Epithelial cell of proximal tubule (primary cell): Measurements from ENCODE around the gene PUS1. TPM values are rescaled to one million over a fixed set of nuclear protein-coding genes. Genes with fewer than 3 reads are reported as not detected.

ENCODE experiments used
- DNase-seq: peaks from one replicate; pipeline ENCODE4 v3.0.0-alpha.2; 2011; ENCODE audit warnings: low read depth
- H3K4me3 ChIP-seq: 2 replicates; pipeline ENCODE4 v1.5.1; 2011; ENCODE audit warnings: low read depth, mild to moderate bottlenecking, low read length
- total RNA-seq: library from RNA; depleted of rRNA; stranded (reverse); fragments of >200 nt; gene quantifications from 2 replicates; pipeline ENCODE4 v1.2.3, GENCODE V29; 2015
- TF ChIP-seq, protein P1 (sequence below): conservative IDR thresholded peaks from 2 replicates; pipeline ENCODE4 v1.5.1; 2012; ENCODE audit warnings: low read depth, mild to moderate bottlenecking, low read length

PUS1 gene
- total RNA-seq, 1 donor from 2014 or later: 17.1 TPM

- TF ChIP-seq, protein P1, sequence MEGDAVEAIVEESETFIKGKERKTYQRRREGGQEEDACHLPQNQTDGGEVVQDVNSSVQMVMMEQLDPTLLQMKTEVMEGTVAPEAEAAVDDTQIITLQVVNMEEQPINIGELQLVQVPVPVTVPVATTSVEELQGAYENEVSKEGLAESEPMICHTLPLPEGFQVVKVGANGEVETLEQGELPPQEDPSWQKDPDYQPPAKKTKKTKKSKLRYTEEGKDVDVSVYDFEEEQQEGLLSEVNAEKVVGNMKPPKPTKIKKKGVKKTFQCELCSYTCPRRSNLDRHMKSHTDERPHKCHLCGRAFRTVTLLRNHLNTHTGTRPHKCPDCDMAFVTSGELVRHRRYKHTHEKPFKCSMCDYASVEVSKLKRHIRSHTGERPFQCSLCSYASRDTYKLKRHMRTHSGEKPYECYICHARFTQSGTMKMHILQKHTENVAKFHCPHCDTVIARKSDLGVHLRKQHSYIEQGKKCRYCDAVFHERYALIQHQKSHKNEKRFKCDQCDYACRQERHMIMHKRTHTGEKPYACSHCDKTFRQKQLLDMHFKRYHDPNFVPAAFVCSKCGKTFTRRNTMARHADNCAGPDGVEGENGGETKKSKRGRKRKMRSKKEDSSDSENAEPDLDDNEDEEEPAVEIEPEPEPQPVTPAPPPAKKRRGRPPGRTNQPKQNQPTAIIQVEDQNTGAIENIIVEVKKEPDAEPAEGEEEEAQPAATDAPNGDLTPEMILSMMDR: no peak
- H3K4me3 ChIP-seq: no peak overlapping the region
- DNase-seq: no peak
These were observed 4.3 kb downstream of the PUS1 start for GRCh38 chr12:131933387-131933786.

DNA sequence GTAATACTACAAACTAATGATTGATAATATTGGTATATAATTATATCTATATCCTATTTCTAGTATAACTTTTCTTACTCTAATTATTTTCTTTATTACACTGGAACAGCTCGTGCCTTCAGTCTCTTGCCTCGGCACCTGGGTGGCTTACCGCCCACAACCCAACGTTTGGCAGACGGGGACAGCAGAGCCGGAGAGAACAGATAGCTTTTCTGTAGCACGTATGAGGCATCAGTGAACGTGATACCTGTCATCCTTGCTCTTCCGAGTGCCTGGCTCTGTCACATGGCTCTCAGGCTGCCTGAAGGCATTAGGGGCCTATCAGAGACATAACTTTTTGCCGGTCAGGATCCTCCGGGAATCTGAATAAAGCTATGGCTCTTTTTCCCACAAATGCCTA, 5.5 kb downstream of the PUS1 start:
- DNase-seq: no peak
- H3K4me3 ChIP-seq: no peak overlapping the region
- TF ChIP-seq, protein P1: no peak

DNA sequence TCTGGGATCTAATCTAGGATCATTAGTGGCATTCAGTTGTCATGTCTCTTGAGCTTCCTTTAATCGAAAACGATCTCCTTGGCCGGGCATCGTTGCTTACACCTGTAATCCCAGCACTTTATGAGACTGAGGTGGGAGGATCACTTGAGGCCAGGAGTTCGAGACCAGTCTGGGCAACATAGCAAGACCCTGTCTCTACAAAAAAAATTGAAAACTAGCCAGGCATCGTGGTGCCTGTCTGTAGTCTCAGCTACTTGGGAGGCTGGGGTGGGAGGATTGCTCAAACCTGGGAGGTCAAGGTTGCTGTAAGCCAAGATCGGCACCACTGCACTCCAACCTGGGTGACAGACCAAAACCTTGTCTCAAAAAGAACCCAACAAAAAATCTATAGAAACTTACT, 9.0 kb downstream of the PUS1 start:
- DNase-seq: no peak
- H3K4me3 ChIP-seq: no peak overlapping the region
- TF ChIP-seq, protein P1: no peak

DNA sequence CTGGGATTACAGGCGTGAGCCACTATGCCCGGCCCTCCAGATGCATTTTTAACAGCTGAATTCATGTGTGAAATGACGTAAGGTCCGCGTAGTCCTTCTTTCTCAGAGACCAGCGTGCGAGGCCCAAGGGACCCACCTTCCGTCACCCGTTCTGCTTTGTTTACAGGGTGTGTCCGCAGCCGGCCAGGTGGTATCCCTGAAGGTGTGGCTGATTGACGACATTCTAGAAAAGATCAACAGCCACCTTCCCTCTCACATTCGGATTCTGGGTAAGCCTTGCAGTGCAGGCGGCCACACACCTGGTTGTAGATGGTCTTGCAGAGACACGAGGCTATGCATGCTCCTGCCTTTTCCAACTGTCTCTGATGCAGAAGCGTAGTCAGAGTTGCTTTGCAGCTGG, 9.9 kb downstream of the PUS1 start:
- DNase-seq: no peak
- H3K4me3 ChIP-seq: no peak overlapping the region
- TF ChIP-seq, protein P1: no peak

GRCh38 chr12:131940141-131940547, 11.1 kb downstream of the PUS1 start:
- DNase-seq: no peak
- TF ChIP-seq, protein P1: no peak

DNA sequence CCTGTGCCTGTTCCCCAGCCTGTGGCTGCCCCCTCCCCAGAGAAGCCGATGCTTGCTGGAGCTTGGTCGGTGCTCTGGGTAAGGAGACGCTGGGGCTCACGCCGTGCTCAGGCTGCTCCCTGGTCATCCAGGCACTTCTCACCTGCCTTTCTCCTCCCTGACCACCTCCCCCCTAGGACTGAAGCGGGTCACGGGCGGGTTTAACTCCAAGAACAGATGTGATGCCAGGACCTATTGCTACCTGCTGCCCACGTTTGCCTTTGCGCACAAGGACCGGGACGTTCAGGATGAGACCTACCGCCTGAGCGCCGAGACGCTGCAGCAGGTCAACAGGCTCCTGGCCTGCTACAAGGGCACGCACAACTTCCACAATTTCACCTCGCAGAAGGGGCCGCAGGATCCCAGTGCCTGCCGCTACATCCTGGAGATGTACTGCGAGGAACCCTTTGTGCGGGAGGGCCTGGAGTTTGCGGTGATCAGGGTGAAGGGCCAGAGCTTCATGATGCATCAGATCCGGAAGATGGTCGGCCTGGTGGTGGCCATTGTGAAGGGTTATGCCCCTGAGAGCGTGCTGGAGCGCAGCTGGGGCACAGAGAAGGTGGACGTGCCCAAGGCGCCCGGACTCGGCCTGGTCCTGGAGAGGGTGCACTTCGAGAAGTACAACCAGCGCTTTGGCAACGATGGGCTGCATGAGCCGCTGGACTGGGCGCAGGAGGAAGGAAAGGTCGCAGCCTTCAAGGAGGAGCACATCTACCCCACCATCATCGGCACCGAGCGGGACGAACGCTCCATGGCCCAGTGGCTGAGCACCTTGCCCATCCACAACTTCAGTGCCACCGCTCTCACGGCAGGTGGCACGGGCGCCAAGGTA, 12.3 kb downstream of the PUS1 start:
- TF ChIP-seq, protein P1: no peak
- no peak overlapping the region for H3K4me3 ChIP-seq
- DNase-seq: no peak

More at GRCh38 chr12:131940141-131940547, 11.1 kb downstream of the PUS1 start:
- H3K4me3 ChIP-seq: no peak overlapping the region

DNA sequence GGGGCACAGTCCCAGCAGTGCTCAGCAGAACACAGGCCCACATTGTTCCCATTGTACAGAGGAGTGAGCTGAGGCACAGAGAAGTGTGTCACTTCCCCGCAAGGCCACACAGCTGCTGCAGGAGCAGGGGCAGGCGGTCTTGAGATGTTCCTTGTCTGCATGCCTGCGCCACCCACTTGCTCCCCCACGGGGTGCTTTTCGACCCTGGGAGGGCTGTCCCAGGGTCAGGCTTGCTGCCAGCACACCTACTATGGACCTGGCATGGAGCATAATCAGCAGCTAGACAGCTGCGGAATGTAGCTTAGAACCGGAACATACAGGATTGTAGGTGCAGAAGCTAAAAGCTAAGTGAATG, 12.9 kb downstream of the PUS1 start:
- DNase-seq: no peak
- TF ChIP-seq, protein P1: no peak
- no peak overlapping the region for H3K4me3 ChIP-seq
